Measurements from ENCODE around the gene RFXANK. TPM values are rescaled to one million over a fixed set of nuclear protein-coding genes. Genes with fewer than 3 reads are reported as not detected.

The RFXANK gene
- total RNA-seq, 3 donors from 2014 or later (not counting 1 experiment from before 2014, with no cell fraction given): 50.1 to 67.5 (median 66.0) TPM

DNA sequence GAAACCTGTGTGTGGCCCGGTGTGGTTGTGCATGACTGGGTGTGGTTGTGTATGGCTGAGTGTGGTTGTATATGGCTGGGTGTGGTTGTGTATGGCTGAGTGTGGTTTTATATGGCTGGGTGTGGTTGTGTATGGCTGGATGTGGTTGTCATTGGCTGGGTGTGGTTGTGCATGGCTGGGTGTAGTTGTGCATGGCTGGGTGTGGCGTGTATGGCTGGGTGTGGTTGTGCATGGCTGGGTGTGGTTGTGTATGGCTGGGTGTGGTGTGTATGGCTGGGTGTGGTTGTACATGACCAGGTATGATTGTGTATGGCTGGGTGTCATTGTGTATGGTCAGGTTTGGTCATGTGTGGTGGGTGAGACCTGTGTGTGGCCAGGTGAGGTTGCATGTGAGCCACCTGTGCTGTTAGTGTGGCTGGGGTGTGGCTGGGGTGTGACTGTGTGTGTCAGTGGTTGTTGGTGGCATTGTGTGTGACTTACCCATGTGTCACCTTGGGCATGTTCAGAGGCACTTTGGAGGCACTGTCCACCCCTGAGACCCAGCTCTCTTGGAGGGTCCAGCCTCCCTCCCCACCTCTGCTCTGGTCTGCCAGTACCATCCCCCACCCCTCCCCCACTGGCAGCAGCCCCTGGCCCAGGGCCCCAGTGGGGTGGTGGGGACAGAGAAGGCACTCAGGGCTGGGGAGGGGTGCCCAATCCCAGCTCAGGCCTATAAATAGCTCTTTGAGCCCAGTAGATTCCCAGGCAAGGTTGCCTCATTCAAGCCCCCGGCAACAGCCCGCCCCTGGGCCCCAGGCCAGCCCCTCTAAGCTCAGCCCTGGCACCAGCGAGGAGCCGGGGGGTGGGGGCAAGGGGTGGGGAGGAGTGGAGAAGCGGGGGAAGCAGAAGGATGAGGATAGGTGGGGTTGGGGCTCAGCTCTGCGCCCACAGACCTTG is 15.8 kb downstream of the RFXANK start:
- no peak overlapping the region for H3K27ac ChIP-seq (ENCODE audit: low read length)
- intact Hi-C loops (cut with micrococcal nuclease): no loop called here
- peaks cover 26% of the 10 kb centered on the region for H3K4me1 ChIP-seq (ENCODE audit: control insufficient read depth, insufficient read depth, low read length)
- Mint-ChIP-seq H3K27me3 (ENCODE audit: low read depth in 2 of 2) (peaks cover 1 to 17% of the 10 kb centered on the region in 2 donors), H3K36me3 (no peaks in the 10 kb centered on the region), H3K4me3 (no peak overlapping the region), H3K27ac (peak overlapping the region in 1 of 2 donors; percentile 15), H3K4me1 (peaks cover 15 to 21% of the 10 kb centered on the region in 2 donors), H3K9me3 (peaks cover 0 to 5% of the 10 kb centered on the region in 2 donors)
- ATAC-seq: no peak
- H3K9me3 ChIP-seq (ENCODE audit: control insufficient read depth, insufficient read depth, low read length): no peaks in the 10 kb centered on the region
- H3K36me3 ChIP-seq (ENCODE audit: control insufficient read depth, insufficient read depth, low read length): no peaks in the 10 kb centered on the region
- no peak overlapping the region for H3K4me3 ChIP-seq (ENCODE audit: low read length)
- WGBS (ENCODE audit: insufficient coverage): 87% methylated on average over 3 of the region's 8 CpGs
- DNase-seq: no peak
- peaks cover 15% of the 10 kb centered on the region for H3K27me3 ChIP-seq (ENCODE audit: control insufficient read depth, insufficient read depth, low read length)
- TF ChIP-seq, protein P1, sequence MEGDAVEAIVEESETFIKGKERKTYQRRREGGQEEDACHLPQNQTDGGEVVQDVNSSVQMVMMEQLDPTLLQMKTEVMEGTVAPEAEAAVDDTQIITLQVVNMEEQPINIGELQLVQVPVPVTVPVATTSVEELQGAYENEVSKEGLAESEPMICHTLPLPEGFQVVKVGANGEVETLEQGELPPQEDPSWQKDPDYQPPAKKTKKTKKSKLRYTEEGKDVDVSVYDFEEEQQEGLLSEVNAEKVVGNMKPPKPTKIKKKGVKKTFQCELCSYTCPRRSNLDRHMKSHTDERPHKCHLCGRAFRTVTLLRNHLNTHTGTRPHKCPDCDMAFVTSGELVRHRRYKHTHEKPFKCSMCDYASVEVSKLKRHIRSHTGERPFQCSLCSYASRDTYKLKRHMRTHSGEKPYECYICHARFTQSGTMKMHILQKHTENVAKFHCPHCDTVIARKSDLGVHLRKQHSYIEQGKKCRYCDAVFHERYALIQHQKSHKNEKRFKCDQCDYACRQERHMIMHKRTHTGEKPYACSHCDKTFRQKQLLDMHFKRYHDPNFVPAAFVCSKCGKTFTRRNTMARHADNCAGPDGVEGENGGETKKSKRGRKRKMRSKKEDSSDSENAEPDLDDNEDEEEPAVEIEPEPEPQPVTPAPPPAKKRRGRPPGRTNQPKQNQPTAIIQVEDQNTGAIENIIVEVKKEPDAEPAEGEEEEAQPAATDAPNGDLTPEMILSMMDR (IDR thresholded peaks at IDR 0.05): no peak

DNA sequence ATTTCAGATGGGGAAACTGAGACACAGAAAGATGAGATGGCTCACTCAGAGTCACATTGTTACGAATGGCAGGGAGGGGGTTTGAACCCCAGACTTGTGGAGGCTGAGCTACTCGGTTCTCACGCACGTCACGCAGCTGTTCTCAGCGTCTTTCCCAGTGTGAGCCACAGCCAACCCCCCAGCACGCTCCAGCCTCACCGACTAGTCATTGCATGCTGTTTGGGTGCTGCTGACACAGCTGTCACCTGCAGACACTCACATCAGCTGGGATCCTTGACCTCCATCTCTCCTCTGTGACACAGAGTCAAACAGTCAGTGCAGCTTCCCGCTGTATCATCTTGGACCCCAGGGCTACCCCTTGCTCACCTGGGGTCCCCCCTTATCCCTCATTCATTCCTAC is 17.3 kb downstream of the RFXANK start:
- intact Hi-C loops (cut with micrococcal nuclease): no loop called here
- Mint-ChIP-seq H3K4me1 (peaks cover 15 to 16% of the 10 kb centered on the region in 2 donors), H3K27me3 (ENCODE audit: low read depth in 2 of 2) (peaks cover 16 to 29% of the 10 kb centered on the region in 2 donors), H3K27ac (no peak overlapping the region), H3K9me3 (peaks cover 0 to 5% of the 10 kb centered on the region in 2 donors), H3K4me3 (no peak overlapping the region), H3K36me3 (no peaks in the 10 kb centered on the region)
- 63% methylated on average over 9 of the region's 9 CpGs for WGBS (ENCODE audit: insufficient coverage)
- no peak for DNase-seq
- Histone ChIP-seq H3K9me3 (ENCODE audit: control insufficient read depth, insufficient read depth, low read length) (no peaks in the 10 kb centered on the region), H3K4me3 (ENCODE audit: low read length) (no peak overlapping the region), H3K36me3 (ENCODE audit: control insufficient read depth, insufficient read depth, low read length) (no peaks in the 10 kb centered on the region), H3K27me3 (ENCODE audit: control insufficient read depth, insufficient read depth, low read length) (peaks cover 25% of the 10 kb centered on the region), H3K4me1 (ENCODE audit: control insufficient read depth, insufficient read depth, low read length) (peaks cover 15% of the 10 kb centered on the region), H3K27ac (ENCODE audit: low read length) (no peak overlapping the region)
- no peak for ATAC-seq
- TF ChIP-seq, protein P1 (IDR thresholded peaks at IDR 0.05): no peak

DNA sequence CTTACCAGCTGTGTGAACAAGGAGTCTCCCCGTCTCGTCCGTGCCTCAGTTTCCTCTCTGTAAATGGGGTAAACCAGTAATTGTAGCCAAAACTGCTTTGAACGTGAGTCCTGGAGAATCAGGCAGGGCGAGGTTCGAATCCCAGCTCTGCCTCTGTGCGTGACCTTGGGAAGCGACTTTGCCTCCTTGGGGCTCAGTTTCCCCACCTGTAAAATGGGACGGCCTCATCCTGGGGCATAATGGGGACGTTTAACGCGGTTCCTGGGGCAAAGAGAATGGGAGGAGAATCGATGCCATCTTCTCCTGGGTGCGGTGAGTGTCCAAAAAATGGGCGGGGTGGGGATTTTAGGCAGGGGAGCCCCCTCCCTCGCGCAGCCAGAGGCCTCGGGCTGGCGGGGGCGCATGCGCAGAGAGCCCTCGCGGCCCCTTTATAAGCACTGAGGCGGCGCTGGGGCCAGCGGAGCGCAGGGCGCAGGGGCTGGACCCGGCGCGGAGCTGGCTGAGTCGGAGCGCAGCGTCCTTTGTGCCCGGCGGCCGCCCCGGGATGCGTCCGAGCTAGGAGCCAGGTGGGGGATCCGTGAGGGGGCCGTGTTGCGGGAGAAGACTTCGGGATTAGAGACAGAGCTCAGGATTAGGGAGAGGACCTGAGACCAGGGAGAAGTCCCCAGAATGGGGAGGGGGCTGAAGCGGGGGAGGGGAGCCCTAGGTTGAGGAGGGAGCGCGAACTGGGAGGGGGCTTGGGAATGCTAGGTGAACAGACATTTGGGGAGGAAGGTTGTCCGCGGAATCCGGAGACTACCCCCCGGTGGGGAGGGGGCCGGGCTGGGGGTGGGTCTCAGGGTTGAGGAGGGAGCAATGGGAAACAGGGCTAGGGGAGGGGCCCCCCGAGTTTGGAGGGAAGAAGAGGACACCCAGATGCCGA is 19.7 kb downstream of the RFXANK start, which contains the start of gene NCAN:
Gene NCAN, plus strand, starts transcription at position 460 of the 922 bp plus-strand sequence. CDS start 4,996 bp downstream, outside the sequence.
- H3K36me3 Mint-ChIP-seq: no peaks in the 10 kb centered on the region
- H3K4me1 Mint-ChIP-seq: peaks cover 12% of the 10 kb centered on the region in 2 donors
- H3K9me3 ChIP-seq (ENCODE audit: control insufficient read depth, insufficient read depth, low read length): no peaks in the 10 kb centered on the region
- TF ChIP-seq, protein P1 (IDR thresholded peaks at IDR 0.05): no peak
- H3K27me3 Mint-ChIP-seq (ENCODE audit: low read depth in 2 of 2): peaks cover 27 to 35% of the 10 kb centered on the region in 2 donors
- no peaks in the 10 kb centered on the region for H3K36me3 ChIP-seq (ENCODE audit: control insufficient read depth, insufficient read depth, low read length)
- DNase-seq: no peak
- H3K27ac ChIP-seq (ENCODE audit: low read length): no peak within 1 kb of the TSS
- no peak within 1 kb of the TSS for H3K27ac Mint-ChIP-seq
- intact Hi-C loops (cut with micrococcal nuclease): no loop called here
- H3K9me3 Mint-ChIP-seq: peaks cover 0 to 5% of the 10 kb centered on the region in 2 donors
- no peak within 1 kb of the TSS for H3K4me3 ChIP-seq (ENCODE audit: low read length)
- no peak for ATAC-seq
- peaks cover 15% of the 10 kb centered on the region for H3K4me1 ChIP-seq (ENCODE audit: control insufficient read depth, insufficient read depth, low read length)
- H3K27me3 ChIP-seq (ENCODE audit: control insufficient read depth, insufficient read depth, low read length): peaks cover 31% of the 10 kb centered on the region
- no peak within 1 kb of the TSS for H3K4me3 Mint-ChIP-seq
- 12% methylated on average over 54 of the region's 54 CpGs for WGBS (ENCODE audit: insufficient coverage)
